ENCODE measurements around the gene VDAC1.
"Not testable (repeated sequence)": the region's sequence is repeated elsewhere in the genome, so short reads cannot be mapped to it uniquely, and the experiment has no call there.

Gene VDAC1

DNA sequence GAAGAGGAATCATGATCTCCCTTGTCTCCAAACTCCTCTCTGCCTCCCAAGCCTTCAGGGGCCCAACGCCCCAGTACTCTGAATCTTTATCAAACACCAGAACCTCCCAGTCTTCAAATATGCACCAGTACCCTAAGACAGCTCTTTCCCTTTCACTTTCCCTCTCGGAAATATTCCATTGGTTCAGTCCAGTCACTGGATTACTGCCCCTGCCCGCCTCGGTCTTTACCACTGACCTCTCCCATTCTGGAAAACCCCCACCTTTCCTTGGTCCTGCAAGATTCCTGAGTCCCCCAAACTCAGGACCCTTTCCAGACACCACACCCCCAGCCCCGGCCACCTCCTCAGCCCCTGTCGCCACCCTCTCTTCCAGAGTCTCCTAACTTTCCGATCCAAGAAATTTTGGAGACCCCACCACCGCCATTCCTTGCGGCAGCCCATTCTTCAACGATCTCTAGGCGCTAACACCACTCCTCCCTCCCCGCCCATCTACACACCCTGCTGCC lies 37.0 kb downstream of the VDAC1 start:
- no peak for DNase-seq (ENCODE audit: low spot score)

DNA sequence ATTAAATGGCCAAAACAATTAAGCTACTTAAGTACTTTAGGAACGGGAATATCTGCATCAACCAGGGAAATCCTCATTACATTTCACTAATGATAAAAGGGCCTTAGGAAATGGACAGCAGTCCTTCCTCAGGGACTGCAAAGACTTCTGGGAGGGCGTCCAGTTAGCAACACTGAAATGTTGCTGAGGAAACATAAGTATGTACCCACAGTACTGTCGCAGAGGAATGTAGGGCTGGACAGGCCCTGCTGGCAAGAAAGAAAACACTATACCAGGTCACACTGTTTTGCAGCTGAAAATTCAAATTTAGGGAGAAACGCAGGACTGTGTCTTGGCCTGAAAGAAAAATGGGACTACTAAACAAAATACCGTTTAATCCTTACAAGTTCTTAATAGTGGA lies 37.7 kb downstream of the VDAC1 start:
- no peak for DNase-seq (ENCODE audit: low spot score)

DNA sequence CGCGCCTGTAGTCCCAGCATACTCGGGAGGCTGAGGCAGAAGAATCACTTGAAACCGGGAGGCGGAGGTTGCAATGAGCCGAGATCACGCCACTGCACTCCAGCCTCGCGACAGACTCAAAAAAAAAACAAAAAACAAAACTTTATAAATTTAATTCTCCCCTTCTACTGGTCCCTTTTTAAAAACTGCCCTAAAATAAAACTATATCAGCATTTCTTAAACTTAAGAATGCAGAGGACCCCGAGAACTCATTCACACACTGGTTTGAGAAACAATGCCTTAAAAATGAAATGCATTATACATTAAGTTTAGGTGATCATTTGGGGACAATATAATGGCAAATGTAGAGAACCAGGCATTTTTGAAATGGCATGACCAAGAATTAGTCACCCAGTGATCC lies 38.7 kb downstream of the VDAC1 start:
- no peak for DNase-seq (ENCODE audit: low spot score)

DNA sequence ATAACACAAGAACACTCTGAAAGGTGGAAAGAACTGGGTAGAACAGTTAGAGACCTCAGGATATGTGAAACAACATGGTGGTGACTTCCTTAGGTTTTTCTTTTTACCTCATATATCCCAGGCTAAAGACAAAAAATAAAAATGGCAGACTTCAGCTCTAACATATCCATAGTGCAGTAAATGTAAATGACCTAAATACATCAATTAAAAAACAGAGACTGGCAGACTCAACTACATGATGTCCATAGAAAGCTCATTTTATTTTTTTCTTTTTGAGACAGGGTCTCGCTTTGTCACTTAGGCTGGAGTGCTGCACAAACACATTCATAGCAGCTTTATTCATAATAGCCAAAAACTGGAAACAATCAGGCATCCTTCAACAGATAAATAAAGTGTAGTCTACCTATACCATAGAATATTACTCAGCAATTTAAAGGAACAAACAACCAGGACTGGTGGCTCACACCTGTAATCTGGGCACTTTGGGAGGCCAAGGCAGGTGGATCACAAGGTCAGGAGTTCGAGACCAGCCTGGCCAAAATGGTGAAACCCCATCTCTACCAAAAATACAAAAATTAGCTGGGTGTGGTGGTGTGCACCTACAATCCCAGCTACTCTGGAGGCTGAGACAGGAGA lies 41.2 kb downstream of the VDAC1 start:
- no peak for DNase-seq (ENCODE audit: low spot score)

DNA sequence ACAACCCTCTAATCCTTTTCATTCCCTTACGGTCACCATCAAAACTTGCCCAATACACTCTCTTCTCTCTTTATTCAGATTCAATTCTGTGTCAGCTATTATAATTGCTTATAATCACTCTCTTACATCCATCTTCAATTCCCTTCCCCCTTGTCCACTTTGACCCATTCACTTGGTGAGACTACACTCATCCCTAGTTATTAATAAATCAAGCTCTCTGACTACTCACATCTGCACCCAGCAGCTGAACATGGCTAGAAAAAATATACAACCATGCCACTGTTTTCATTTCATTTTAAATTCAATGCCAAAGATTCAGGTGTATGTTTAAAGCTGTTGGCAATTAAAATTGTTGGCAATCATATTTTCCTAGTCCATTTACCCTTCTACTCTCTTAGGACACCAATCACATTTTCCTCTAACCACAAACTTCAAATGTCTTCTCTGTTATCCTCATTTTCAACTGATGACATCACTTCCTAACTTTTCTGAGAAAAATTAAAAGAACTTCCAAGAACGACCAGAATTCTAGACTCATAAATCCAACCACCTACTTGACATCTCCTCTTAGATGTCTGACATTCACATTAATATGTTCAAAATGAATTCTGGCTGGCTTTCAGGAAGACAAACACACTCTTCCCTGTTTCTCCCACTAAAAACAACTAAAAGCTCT lies 41.8 kb downstream of the VDAC1 start:
- DNase-seq (ENCODE audit: low spot score): no peak

DNA sequence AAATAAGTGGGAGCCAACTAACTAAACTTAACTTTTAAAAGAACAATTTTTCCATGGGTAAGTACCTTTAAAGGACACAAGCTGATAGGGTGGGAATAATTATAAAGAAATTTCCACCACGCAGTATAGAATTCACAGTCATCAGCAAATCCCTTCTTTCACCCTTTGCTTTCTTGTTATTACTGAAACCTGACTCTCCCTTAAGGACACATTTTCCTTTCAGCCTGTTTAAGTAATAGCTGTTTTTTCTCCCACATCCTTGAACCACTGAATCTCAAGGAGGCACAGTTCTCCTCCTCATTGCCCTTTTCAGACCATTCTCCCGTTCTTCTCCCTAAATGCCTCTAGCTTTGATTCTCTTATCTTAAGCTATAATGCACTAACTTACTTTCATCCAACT lies 42.6 kb downstream of the VDAC1 start:
- no peak for DNase-seq (ENCODE audit: low spot score)

DNA sequence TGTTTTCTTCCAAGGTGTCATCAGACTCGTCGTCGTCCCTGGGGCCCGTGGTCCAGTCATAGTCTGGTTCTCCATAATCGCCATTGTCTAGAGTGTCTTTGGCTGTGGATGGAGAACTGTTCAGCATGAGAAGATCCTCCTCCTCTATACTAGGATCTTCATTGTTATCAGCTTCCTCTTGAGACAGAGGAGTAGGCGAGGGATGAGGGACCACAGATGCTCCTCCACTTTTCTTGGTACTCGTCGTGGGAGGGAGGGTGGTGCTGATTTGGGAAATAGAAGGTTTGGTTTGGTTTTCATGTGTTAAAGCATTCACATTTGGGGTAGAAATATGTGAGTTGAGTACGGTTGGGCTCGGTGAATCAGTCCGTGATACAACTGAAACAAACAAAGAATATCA lies 45.1 kb downstream of the VDAC1 start:
- no peak for DNase-seq (ENCODE audit: low spot score)

DNA sequence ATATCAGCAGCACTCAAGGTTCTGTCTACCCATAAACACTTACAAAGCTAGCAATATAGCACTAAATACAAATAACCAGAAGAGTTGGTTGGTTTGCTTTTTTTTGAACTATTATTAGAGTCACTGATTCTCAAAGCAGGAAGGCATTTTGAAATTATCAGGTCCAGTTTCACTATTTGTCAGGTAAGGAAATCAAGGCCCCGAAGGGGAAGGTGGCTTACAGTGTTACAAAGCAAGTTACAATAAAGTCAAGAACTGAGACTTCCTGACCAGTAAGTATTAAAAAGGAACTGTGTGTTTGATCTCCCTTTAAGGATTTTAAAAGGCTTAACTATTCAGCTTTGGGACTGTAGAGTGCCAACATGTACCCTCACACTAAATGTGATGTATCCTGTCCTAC lies 47.2 kb downstream of the VDAC1 start:
- DNase-seq (ENCODE audit: low spot score): no peak

DNA sequence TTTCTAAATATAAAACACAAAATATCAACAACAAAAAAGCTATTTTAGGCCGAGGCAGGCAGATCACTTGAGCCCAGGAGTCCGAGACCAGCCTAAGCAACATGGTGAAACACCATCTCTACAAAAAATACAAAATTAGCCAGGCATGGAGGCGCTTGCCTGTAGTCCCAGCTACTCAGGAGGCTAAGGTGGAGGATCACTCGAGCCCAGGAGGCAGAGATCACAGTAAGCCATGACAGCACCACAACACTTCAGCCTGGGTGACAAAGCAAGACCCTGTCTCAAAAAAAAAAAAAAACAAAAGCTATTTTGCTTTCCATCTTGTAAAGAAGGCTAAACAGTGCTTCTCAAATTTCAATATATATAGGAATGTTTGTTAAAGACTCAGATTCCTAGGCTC lies 47.7 kb downstream of the VDAC1 start:
- DNase-seq (ENCODE audit: low spot score): no peak

DNA sequence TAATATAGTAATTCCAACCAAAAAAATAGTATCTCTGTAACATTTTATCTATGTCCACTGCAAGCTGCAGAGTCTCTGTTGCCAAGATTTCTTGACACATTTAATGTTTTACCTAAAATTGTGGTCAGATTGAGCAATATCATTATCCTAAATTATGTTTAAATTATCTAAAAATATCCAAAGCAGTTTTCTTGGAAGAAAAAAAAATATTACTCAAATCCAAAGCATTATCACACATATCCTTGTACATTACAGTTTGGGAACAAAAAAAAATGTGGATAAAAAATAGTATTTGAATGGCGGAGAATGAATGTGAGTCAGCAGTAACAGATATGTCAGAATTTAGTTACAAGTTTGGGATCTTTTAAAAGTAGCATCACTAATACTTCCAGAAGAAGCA lies 48.6 kb downstream of the VDAC1 start:
- not testable (repeated sequence) for DNase-seq (ENCODE audit: low spot score)

DNA sequence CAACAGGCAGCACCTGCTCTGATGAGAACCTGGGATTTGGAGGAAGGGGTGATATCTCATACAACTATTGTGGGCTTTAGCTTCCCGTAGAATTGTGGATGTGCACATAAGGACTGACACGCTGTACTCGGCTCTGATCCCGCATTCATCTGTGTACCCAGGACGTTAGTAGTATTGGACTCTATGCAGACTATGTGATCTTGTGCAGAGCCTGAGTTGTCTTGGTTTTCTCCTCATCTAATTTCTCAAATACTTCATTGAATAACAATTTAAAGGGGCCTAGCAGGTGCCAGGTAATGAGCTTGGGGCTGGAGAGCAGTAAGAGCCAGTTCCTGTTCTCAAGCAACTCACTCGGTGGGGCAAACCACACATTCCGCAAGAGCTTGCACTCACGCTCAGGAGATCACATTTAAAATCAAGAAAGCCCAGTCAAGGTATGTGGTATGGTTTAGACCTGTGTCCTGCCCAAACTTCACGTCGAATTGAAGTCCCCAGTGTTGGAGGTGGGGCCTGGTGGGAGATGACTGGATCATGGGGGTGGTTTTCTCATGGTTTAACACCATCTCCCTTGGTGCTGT lies 51.1 kb downstream of the VDAC1 start:
- no peak for DNase-seq (ENCODE audit: low spot score)

DNA sequence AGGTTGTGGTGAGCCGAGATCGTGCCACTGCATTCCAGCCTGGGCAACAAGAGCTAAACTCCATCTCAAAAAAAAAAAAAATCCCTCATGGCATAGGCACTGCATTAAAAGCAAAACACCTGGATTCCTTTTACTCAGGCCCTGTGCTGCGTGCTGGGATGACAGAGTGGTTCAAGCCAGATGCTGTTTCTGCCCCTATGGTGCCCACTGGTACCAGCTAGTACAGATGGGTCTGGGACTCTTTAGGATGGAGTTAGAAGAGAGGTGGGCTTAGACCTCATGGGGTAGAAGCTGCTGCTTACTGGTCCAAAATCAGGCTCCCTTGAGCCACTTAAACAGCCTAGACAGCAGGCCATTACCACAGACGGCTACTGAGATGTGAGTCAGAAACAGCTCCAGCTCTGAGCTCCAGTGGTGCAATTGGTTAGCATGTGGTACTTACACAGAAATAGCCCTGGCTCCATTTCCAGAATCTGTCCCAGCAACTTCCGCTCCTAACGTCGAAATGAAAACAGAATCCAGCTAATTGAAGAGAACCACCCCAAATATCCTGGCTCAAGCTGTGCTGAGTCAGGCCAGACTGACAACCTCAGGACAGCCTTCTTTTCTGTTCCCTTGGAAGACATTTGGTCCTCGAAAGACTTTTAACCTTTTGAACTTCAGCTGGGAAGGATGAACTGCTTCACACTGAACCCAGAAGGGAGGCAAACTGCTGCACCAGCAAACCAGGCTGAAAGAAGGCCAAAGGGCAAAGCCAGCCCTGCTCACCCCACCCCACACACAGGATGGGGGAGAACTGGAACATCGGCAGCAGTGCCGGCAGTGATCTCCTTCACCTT lies 51.8 kb downstream of the VDAC1 start:
- DNase-seq (ENCODE audit: low spot score): peak; percentile 92

DNA sequence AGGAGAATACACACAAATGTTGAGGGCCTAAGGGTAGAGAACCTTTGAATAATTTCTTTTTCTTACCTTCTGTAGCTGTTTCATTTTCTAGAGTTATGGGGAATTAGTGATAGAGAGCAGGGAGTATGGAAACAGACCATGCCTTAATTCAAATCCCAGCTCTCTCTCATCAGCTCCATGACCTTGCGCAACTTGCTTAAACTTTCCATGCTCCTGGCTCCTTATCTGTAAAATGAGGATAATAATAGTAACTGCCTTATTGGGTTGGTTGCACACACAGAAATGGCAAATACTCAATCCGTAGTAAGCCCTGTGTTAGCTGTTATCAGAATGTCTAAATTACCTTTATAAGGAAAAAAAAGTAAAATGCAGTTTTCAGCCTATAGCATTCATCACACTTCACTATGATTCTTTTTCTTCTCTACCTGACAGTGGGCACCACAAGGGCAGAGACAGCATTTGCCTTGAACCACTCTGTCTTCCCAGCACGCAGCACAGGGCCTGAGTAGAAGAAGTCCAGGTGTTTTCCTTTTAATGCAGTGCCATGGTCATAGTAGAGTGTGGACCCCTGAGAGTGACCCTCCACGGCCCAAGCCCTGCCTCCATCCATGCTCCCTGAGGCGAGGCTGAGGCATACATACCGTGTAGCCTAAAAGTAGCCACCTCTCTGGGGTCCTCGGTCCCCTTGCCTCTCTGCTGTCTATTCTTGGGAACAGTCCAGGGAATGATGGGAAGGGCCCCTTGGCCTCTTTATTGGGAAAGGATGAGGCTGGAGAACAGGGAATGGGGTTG lies 53.8 kb downstream of the VDAC1 start:
- DNase-seq (ENCODE audit: low spot score): no peak

DNA sequence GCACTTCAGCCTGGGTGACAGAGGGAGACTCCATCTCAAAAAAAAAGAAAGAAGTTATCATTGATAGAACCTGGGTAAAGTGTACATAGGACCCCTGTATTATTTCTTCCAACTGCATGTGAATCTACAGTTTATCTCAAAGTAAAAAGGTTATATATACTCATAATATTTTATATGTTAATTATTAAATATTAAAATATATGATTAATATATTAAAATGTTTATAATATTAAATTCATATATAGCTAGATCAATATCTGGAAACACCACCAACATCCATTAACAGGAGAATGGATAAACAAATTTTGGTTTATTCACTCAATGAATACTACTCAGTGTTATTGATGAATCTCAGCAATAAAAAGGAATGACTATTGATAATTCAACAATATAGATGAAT lies 56.1 kb downstream of the VDAC1 start:
- no peak for DNase-seq (ENCODE audit: low spot score)

DNA sequence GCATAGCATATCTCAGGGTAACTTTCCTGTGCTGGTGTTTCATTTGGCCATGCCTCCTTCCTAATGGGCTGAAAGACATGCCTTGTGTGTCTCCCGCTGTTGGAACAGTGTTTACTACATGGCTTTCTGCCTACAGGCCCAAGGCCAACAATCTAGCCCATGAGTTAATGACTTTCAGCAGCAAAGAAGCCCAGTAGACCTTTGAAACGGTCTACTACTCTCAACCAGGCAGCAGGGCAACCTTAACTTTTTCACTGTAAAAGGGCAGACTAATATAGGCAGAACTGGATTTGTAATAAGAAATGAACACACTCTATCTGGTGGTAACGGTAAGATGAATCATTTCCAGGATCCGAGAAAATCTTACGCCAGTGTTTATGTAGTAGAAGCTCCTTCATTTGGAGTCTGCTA lies 57.3 kb downstream of the VDAC1 start:
- DNase-seq (ENCODE audit: low spot score): no peak

DNA sequence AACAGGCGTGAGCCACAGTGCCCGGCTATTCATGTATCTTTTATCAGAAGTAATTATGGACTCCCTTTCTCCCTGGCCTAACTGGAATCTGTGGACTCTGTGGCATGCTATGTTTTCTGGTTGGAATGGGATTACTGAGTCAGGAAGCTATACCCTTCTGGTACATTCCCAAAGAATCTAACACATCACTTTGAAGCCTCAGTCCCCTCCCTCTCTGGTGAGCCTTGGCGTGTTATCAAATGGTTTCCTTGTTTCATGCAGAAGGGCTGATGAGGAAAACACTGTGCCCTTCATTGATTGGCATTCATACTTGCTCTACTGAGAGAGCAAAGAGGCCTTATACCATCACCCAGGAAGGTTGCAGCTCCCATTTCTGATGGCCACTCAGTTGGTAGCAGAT lies 59.2 kb downstream of the VDAC1 start:
- peak; percentile 24 for DNase-seq (ENCODE audit: low spot score)

DNA sequence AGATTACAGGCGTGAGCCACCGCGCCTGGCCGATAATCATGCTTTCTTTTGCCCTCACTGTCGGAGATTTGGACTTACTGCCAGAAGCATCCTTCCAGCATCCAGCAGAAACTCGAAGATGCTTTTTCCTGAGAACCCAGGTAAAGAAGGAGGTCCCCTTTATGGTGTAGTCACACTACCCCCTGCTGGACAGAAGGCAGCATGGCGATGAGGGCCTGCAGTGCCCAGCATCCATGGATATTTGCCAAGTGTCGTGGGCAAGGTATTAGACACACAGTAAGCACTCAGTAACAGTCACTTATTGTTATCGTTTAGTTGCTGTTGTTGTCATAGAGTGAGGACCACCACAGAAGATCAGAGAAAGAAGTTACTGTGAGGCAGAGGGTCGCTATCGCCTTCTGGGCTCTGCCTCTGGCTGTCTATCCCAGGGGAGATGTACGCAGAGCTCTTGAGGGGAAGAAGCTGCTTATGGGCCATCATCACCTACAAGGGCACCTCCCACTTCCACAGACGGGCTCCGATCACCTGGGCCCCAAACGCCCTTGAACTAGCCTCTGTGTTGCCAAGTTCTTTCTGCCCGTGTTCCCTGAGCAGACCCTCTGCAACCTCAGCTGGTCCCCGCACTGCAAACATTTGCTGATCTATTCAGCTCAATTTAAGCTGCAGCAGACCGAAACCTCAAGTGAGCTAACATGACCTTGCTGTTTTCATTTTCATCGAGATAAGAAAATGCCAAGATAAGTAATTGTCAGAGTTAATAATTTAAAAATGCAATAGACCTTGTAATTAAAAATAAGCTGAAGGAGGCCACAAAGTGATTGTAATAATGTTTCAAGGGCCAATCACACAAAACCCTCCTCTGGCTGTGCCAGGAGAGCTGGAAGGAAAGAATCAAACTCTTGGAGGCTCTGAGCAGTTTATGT lies 60.3 kb downstream of the VDAC1 start:
- peak; percentile 49 for DNase-seq (ENCODE audit: low spot score)

DNA sequence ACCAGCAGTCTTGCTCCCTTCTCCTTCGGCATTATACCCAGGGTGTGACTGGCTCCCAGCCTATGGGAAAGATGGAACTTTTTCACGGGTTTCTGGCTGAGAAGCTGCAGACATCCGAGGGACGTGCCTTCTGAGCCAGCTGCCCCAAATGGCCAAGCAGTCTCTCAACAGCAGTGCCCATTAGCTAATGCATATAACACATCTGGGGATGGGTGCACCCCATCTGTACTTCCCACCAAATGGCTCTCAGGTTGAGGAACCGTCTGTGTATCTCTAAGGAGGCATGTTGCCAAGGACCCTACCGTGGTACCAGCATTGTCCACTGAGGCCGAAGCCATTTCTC lies 61.3 kb downstream of the VDAC1 start:
- no peak for DNase-seq (ENCODE audit: low spot score)

DNA sequence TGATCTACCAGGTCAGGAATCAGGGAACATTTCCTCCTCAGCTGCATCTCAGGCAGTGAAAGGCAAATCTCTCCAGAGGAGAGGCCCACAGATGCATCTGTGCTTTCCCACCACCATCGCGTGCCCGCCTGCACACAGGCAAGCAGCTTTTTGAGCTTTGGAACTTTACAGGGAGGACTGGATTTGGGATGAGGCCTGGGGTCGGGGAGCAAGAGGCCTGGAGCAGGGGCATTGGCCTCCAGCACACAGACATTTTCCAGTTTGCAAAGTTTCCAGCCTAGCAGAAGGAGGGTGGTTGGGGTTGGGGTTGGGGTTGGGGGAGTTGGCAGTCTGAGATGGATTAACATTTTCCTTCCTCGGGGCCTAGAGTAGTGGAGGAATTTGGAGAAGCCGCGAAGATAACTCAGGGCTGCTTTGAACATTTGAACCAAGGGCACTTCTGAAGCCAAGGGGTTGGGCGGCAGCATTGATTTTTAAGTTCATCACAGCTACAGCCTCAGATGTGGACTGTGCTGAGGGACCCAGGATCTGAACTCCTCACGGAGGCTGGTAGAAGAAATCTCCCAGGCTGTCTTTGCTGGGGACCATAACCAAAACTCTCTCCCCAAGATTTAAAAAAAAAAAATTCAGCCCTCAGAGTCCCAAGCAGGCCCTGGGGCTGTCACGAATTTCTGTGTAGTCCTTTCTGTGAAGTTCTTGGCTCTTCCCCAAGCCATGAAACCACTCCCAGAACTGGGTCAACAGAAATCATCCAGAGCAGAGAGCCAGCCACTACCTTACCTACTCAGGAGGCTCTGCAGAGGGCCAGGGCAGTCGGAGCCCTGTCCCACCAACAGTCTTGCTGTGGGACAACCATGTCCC lies 61.9 kb downstream of the VDAC1 start:
- DNase-seq (ENCODE audit: low spot score): peak; percentile 55
